Activated T-cell treated with anti-CD3 and anti-CD28 coated beads, Interleukin-2, amount 50 U/mL, for 24 hours (primary cell): ENCODE measurements around the gene GAREM2.

ENCODE experiments used
- DNase-seq: peaks from one replicate; pipeline ENCODE4 v3.0.0-alpha.2; 2020
- H3K27ac Mint-ChIP-seq: 2 replicates; pipeline ENCODE4 v1.8.0; 2020; ENCODE audit warnings: mild to moderate bottlenecking, mixed read lengths
- H3K27me3 Mint-ChIP-seq: 2 replicates; pipeline ENCODE4 v1.8.0; 2020; ENCODE audit warnings: mixed read lengths
- H3K36me3 Mint-ChIP-seq: 2 replicates; pipeline ENCODE4 v1.8.0; 2020; ENCODE audit warnings: low read depth, mixed read lengths
- H3K4me1 Mint-ChIP-seq: 2 replicates; pipeline ENCODE4 v1.8.0; 2020; ENCODE audit warnings: low read depth, mixed read lengths
- H3K4me3 Mint-ChIP-seq: 2 replicates; pipeline ENCODE4 v1.8.0; 2020; ENCODE audit warnings: mild to moderate bottlenecking, moderate library complexity, mixed read lengths
- H3K9me3 Mint-ChIP-seq: 2 replicates; pipeline ENCODE4 v1.8.0; 2020; ENCODE audit warnings: mixed read lengths

GAREM2 gene

DNA sequence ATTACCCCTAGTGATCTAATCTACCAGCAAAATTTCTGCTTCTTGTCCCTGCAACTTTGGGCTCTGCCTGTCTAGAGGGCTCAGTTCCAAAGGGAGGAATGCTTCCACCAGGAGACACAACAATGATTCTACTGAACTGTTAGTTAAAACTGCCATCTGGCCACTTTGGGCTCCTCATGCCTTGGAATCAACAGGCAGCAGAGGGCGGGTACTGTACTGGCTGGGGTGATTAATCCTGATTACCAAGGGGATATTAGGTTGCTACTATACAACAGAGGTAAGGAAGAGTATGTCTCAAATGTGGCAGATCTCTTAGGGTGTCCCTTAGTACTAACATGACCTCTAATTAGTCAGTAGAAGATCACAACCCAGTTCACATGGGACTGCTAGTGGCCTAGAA lies 50.1 kb downstream of the GAREM2 start:
- Mint-ChIP-seq H3K27ac (peak overlapping the region; percentile 19), H3K27me3 (no peaks in the 10 kb centered on the region), H3K4me3 (no peak overlapping the region), H3K36me3 (peaks cover 88% of the 10 kb centered on the region), H3K4me1 (no peaks in the 10 kb centered on the region), H3K9me3 (peaks cover 6% of the 10 kb centered on the region)
- no peak for DNase-seq

DNA sequence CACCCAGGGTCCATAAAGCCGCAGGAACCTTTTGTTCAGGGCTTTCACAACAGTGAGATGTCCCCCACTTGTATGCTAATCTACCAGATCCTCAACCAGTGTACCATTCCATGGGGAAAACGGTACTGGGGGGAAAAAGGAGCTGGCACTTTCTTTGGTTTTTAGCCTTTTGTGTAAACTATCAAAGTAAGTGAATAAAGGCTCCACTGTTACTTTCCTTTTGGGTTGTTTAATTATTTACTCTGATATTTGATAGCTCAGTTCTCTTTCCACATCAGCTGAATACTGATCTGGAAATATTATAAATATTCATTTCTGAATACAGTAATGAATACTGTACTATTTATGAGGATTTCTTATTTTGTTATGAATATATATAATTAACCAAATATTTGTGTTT lies 51.2 kb downstream of the GAREM2 start:
- Mint-ChIP-seq H3K36me3 (peaks cover 92% of the 10 kb centered on the region), H3K27me3 (no peaks in the 10 kb centered on the region), H3K4me1 (no peaks in the 10 kb centered on the region), H3K4me3 (no peak overlapping the region), H3K27ac (no peak overlapping the region), H3K9me3 (peaks cover 6% of the 10 kb centered on the region)
- DNase-seq, result no peak

DNA sequence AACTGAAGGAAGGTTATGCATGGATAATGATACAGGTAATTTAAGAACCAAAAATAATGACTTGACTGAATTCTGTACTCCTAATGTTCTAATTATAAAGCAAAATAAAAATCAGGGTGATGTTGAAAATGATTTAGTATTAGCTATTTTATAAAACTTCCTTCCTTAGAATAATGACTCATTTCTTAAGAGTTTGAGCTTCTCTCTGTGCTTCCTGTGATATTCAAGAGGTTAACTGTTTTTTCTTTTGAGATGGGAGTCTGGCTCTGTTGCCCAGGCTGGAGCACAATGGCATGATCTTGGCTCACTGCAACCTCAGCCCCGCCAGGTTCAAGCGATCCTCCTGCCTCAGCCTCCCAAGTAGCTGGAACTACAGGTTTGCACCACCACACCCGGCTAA lies 56.7 kb downstream of the GAREM2 start:
- Mint-ChIP-seq H3K27me3 (no peaks in the 10 kb centered on the region), H3K27ac (no peak overlapping the region), H3K9me3 (peaks cover 6% of the 10 kb centered on the region), H3K4me1 (peaks cover 3% of the 10 kb centered on the region), H3K36me3 (peaks cover 96% of the 10 kb centered on the region), H3K4me3 (no peak overlapping the region)
- DNase-seq, result no peak

DNA sequence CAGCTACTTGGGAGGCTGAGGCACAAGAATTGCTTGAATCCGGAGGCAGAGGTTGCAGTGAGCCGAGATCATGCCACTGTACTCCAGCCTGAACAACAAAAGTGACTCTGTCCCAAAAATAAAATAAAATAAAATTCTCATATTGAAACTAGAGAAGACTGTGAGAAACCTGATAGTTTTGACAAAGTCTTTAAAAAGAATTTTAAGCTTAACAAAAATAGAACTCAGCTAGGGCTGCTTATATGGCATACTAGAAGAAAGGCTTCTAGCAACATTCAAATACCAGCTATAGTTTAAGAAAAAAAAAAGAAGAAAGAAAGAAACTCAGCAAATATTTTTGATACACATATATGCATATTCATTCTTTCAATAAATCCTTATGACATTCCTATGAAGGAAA lies 57.9 kb downstream of the GAREM2 start:
- DNase-seq, result no peak
- peaks cover 6% of the 10 kb centered on the region for H3K9me3 Mint-ChIP-seq
- H3K4me3 Mint-ChIP-seq, result no peak overlapping the region
- peaks cover 97% of the 10 kb centered on the region for H3K36me3 Mint-ChIP-seq
- peaks cover 3% of the 10 kb centered on the region for H3K4me1 Mint-ChIP-seq
- H3K27me3 Mint-ChIP-seq, result no peaks in the 10 kb centered on the region
- no peak overlapping the region for H3K27ac Mint-ChIP-seq

DNA sequence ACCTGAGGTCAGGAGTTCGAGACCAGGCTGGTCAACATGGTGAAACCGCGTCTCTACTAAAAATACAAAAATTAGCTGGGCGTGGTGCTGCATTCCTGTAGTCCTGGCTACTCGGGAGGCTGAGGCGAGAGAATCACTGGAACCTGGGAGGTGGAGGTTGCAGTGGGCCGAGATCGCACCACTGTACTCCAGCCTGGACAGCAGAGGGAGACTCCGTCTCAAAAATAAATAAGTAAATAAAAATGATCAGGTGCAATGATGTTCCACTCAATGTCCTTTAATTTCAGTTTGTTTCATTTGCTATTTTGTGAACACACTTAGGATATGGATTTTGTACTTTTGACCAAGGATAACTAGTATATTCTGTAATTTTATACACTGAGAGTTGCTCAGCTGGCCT lies 62.2 kb downstream of the GAREM2 start:
- Mint-ChIP-seq H3K4me3 (no peak overlapping the region), H3K27me3 (no peaks in the 10 kb centered on the region), H3K4me1 (peaks cover 9% of the 10 kb centered on the region), H3K36me3 (peaks cover 91% of the 10 kb centered on the region), H3K9me3 (no peaks in the 10 kb centered on the region), H3K27ac (no peak overlapping the region)
- DNase-seq, result no peak

DNA sequence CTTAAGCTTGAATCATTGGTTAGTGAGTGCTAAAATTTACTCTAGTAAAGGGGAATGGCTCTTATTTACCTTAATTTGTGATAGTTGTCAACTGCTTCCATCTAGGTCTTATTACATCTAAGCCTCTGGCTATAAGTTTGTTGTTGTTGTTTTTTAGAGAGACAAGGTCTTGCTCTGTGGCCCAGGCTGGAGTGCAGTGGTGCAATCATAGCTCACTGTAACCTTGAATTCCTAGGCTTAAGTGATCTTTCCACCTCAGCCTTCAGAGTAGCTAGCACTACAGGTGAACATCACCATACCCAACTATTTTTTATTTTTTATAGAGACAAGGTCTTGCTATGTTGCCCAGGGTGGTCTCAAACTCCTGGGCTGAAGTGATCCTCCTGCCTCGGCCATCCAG lies 65.0 kb downstream of the GAREM2 start:
- no peaks in the 10 kb centered on the region for H3K27me3 Mint-ChIP-seq
- H3K4me1 Mint-ChIP-seq, result peaks cover 31% of the 10 kb centered on the region
- no peaks in the 10 kb centered on the region for H3K9me3 Mint-ChIP-seq
- H3K27ac Mint-ChIP-seq, result no peak overlapping the region
- H3K36me3 Mint-ChIP-seq, result peaks cover 77% of the 10 kb centered on the region
- no peak for DNase-seq
- H3K4me3 Mint-ChIP-seq, result no peak overlapping the region

DNA sequence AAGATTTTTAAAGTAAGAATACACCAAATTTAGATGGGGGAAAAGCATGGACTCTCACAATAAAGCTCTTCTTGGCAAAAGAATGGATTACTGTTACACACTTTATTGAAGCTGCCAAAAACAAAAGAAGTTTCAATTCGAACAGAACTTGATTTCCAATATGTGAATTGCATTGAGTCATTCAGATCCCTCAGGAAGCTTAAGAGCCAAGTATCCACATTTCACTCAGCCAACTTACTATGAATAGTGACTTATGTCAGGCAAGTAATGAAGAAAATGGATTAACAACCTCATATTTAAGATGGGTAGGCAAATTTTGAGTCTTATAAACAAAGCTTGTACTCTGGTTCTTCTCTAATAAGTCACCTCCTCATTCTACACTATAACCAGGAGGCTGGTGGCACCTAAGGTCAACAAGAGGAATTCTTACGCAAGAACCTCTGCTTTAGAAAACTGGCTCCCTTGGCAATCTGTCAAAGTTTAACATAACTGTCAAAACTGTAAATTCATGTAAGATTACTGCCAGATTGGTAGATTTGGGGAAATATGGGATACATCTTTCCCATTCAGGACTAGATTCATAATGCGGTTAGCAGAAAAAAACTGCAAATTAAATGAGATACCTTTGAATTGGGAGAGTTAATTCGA lies 65.5 kb downstream of the GAREM2 start:
- DNase-seq, result no peak
- H3K4me1 Mint-ChIP-seq, result peaks cover 36% of the 10 kb centered on the region

More for the DNA sequence above, 65.5 kb downstream of the GAREM2 start:
- no peak overlapping the region for H3K27ac Mint-ChIP-seq
- no peak overlapping the region for H3K4me3 Mint-ChIP-seq
- H3K27me3 Mint-ChIP-seq, result no peaks in the 10 kb centered on the region
- H3K9me3 Mint-ChIP-seq, result no peaks in the 10 kb centered on the region
- H3K36me3 Mint-ChIP-seq, result peaks cover 77% of the 10 kb centered on the region
